ENCODE results near the gene RAB3GAP1. TPM values are rescaled to one million over a fixed set of nuclear protein-coding genes. Genes with fewer than 3 reads are reported as not detected.

Gene RAB3GAP1
- polyA plus RNA-seq, 1 donor from 2014 or later, result 43.3 TPM

- H4K20me1 ChIP-seq (ENCODE audit: insufficient read depth), result no peaks in the 10 kb centered on the region
- H3K4me2 ChIP-seq (ENCODE audit: low read length), result no peak overlapping the region
- TF ChIP-seq TAF1 (IDR thresholded peaks at IDR 0.05; ENCODE audit: low read depth) (no peak), EZH2 (IDR thresholded peaks at IDR 0.05; ENCODE audit: borderline replicate concordance, insufficient read depth, low read length, poor library complexity, severe bottlenecking) (no peak), CTCF (IDR thresholded peaks at IDR 0.05; ENCODE audit: poor library complexity, severe bottlenecking) (no peak), RAD21 (conservative IDR thresholded peaks at IDR 0.05) (peak; percentile 10), POLR2AphosphoS5 (IDR thresholded peaks at IDR 0.05) (peak; percentile 94), SMC3 (conservative IDR thresholded peaks at IDR 0.05; ENCODE audit: poor library complexity) (no peak), REST (IDR thresholded peaks at IDR 0.05; ENCODE audit: borderline replicate concordance) (no peak), MXI1 (conservative IDR thresholded peaks at IDR 0.05; ENCODE audit: poor library complexity, severe bottlenecking) (no peak), EP300 (conservative IDR thresholded peaks at IDR 0.05; ENCODE audit: poor library complexity, severe bottlenecking) (peak; percentile 58)
- no peak overlapping the region for H3K4me3 ChIP-seq (ENCODE audit: low read length)
- no peaks in the 10 kb centered on the region for H3K9me3 ChIP-seq (ENCODE audit: low read length)
- H3K9me2 ChIP-seq (ENCODE audit: insufficient read depth, low read length), result no peaks in the 10 kb centered on the region
- H2AFZ ChIP-seq (ENCODE audit: low read depth, low read length), result no peak overlapping the region
- no peak overlapping the region for H3K9ac ChIP-seq (ENCODE audit: low read length)
- peaks cover 10% of the 10 kb centered on the region for H3K36me3 ChIP-seq (ENCODE audit: insufficient read depth, low read length)
- H3K79me2 ChIP-seq (replicated peaks; ENCODE audit: insufficient read depth, low read length), result no peaks in the 10 kb centered on the region
- H3K27ac ChIP-seq (ENCODE audit: low read length), result peak overlapping the region; percentile 46
- peaks cover 3% of the 10 kb centered on the region for H3F3A ChIP-seq (ENCODE audit: insufficient read depth, low read length, poor library complexity, severe bottlenecking)
- no peaks in the 10 kb centered on the region for H3K27me3 ChIP-seq (ENCODE audit: insufficient read depth, low read depth, low read length)
Observed at GRCh38 chr2:135169900-135170753, 118.0 kb downstream of the RAB3GAP1 start.

GRCh38 chr2:135174049-135174809 is 122.1 kb downstream of the RAB3GAP1 start:
- H2AFZ ChIP-seq (ENCODE audit: low read depth, low read length), result no peak overlapping the region
- H4K20me1 ChIP-seq (ENCODE audit: insufficient read depth), result no peaks in the 10 kb centered on the region
- no peak overlapping the region for H3K4me2 ChIP-seq (ENCODE audit: low read length)
- no peak overlapping the region for H3K27ac ChIP-seq (ENCODE audit: low read length)
- no peaks in the 10 kb centered on the region for H3K79me2 ChIP-seq (replicated peaks; ENCODE audit: insufficient read depth, low read length)
- no peaks in the 10 kb centered on the region for H3F3A ChIP-seq (ENCODE audit: insufficient read depth, low read length, poor library complexity, severe bottlenecking)
- TF ChIP-seq POLR2AphosphoS5 (IDR thresholded peaks at IDR 0.05) (no peak), EZH2 (IDR thresholded peaks at IDR 0.05; ENCODE audit: borderline replicate concordance, insufficient read depth, low read length, poor library complexity, severe bottlenecking) (no peak), CTCF (IDR thresholded peaks at IDR 0.05; ENCODE audit: poor library complexity, severe bottlenecking) (no peak), EP300 (conservative IDR thresholded peaks at IDR 0.05; ENCODE audit: poor library complexity, severe bottlenecking) (no peak), REST (IDR thresholded peaks at IDR 0.05; ENCODE audit: borderline replicate concordance) (no peak), TAF1 (IDR thresholded peaks at IDR 0.05; ENCODE audit: low read depth) (no peak), SMC3 (conservative IDR thresholded peaks at IDR 0.05; ENCODE audit: poor library complexity) (no peak), RAD21 (conservative IDR thresholded peaks at IDR 0.05) (no peak), MXI1 (conservative IDR thresholded peaks at IDR 0.05; ENCODE audit: poor library complexity, severe bottlenecking) (no peak)
- no peak overlapping the region for H3K9ac ChIP-seq (ENCODE audit: low read length)
- H3K27me3 ChIP-seq (ENCODE audit: insufficient read depth, low read depth, low read length), result no peaks in the 10 kb centered on the region
- H3K4me3 ChIP-seq (ENCODE audit: low read length), result no peak overlapping the region
- no peaks in the 10 kb centered on the region for H3K9me3 ChIP-seq (ENCODE audit: low read length)
- H3K9me2 ChIP-seq (ENCODE audit: insufficient read depth, low read length), result no peaks in the 10 kb centered on the region
- no peaks in the 10 kb centered on the region for H3K36me3 ChIP-seq (ENCODE audit: insufficient read depth, low read length)

Measured in neural cell (in vitro differentiated cells).